Stimulated activated CD4-positive, alpha-beta T cell treated with anti-CD3 and anti-CD28 coated beads, Interleukin-1b, Interleukin-23, amount 100 ng/mL, for 48 hours (primary cell): ENCODE data around the gene PCDHGB6.
"Not testable (repeated sequence)": the region's sequence is repeated elsewhere in the genome, so short reads cannot be mapped to it uniquely, and the experiment has no call there.

ENCODE experiments used
- DNase-seq: peaks from one replicate; pipeline ENCODE4 v3.0.0-alpha.2; 2020

Gene PCDHGB6

DNA sequence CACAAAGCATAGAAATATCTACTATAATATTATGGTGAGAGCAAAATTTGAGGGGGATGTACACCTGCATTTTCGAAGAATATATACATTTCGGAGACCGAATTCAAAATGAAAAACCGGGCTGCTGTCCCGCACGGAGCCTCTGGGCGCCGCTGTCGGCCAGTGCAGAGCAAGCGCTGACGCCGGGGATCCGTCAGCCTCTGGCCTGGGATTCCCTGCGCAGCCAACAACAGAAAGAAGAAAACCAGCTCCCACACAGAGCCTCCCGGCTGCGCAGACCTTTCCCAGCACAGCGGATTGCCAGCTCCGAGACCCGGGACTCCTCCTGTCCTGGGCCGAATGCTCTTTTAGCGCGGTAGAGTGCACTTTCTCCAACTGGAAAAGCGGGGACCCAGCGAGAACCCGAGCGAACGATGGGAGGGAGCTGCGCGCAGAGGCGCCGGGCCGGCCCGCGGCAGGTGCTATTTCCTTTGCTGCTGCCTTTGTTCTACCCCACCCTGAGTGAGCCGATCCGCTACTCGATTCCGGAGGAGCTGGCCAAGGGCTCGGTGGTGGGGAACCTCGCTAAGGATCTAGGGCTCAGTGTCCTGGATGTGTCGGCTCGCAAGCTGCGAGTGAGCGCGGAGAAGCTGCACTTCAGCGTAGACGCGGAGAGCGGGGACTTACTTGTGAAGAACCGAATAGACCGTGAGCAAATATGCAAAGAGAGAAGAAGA, at the start of gene PCDHGB6:
Gene PCDHGB6 (plus strand): TSS at position 232 of the 716 bp plus-strand sequence. CDS start 182 bp downstream, at position 414.
- DNase-seq: peak; percentile 36

DNA sequence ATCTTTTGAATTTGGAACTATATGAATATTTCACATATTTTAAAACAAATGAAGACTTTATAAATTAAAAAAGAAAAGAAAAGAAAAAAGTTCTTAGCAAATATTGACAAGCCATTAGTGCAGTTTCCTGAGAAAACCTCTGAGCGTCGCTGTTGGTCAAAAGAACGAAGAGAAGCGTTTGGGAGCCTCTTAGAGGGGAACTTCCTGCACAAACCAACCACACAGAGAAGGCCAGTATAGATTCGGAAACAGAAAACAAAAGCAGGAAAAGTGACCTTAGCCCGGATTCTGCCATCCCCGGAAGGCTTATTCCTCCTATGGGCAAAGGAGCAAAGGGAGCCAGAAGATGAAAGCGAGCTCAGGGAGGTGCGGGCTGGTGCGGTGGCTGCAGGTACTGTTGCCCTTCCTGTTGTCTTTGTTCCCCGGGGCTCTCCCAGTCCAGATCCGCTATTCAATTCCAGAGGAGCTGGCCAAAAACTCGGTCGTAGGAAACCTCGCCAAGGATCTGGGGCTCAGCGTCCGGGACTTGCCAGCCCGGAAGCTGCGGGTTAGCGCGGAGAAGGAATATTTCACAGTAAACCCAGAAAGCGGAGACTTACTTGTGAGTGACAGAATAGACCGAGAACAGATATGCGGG, 47.9 kb upstream of the PCDHGB6 start, which contains the start of gene PCDHGB2:
Gene PCDHGB2 (plus strand): TSS at position 205 of the 637 bp plus-strand sequence. CDS start 142 bp downstream, at position 347.
- no peak for DNase-seq

DNA sequence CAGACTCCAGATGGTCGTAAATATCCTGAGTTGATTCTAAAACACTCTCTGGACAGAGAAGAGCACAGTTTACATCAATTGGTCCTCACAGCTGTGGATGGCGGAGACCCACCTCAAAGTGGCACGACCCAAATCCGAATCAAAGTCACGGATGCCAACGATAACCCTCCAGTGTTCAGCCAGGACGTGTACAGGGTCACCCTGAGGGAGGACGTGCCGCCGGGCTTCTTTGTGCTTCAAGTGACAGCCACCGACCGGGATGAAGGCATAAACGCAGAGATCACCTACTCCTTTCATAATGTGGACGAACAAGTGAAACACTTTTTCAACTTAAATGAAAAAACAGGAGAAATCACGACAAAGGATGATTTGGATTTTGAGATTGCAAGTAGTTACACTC, 47.1 kb upstream of the PCDHGB6 start:
- DNase-seq: no peak

DNA sequence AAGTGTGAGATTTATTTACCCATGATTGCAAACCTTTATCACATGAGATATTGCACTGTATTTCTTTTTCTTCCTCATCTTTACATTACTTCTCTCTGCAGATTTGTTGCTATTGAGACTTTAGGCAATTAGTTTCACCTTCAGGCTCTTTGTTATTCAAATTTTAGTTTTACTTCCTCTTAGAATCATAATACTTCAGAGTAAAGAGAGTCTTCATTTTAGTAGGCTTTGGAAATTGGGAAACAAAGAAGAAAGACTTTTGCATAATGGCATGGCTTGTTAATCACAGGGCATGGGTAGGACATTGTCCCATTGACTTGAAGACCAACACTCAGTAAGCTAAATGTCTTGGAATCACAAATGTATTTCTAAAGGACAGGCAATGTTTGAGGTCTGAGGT, 45.1 kb upstream of the PCDHGB6 start:
- no peak for DNase-seq

DNA sequence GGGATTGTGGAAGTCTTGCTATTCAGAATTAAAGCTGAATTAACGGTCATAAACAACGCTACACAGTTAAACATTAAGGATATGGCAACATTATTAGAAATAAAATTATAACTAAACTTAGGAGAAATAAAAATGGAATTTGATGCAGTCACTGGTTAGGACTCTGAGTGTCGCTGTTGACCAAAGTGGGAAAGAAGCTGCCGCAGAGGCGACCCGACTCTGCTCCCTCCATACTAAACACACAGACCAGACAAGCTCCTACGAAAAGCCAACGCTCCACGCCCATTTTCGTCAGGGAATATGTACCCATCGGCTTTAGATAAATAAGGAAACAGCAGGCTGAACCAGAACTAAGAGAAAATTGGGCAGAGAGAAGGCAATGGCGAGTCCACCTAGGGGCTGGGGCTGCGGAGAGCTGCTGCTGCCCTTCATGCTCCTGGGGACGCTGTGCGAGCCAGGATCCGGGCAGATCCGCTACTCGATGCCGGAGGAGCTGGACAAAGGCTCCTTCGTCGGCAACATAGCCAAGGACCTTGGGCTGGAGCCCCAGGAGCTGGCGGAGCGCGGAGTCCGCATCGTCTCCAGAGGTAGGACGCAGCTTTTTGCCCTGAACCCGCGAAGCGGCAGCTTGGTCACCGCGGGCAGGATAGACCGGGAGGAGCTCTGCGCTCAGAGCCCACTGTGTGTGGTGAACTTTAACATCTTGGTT, 43.7 kb upstream of the PCDHGB6 start, which contains the start of gene PCDHGA5:
Gene PCDHGA5 (plus strand): TSS at position 211 of the 709 bp plus-strand sequence. CDS start 169 bp downstream, at position 380.
- DNase-seq: no peak

DNA sequence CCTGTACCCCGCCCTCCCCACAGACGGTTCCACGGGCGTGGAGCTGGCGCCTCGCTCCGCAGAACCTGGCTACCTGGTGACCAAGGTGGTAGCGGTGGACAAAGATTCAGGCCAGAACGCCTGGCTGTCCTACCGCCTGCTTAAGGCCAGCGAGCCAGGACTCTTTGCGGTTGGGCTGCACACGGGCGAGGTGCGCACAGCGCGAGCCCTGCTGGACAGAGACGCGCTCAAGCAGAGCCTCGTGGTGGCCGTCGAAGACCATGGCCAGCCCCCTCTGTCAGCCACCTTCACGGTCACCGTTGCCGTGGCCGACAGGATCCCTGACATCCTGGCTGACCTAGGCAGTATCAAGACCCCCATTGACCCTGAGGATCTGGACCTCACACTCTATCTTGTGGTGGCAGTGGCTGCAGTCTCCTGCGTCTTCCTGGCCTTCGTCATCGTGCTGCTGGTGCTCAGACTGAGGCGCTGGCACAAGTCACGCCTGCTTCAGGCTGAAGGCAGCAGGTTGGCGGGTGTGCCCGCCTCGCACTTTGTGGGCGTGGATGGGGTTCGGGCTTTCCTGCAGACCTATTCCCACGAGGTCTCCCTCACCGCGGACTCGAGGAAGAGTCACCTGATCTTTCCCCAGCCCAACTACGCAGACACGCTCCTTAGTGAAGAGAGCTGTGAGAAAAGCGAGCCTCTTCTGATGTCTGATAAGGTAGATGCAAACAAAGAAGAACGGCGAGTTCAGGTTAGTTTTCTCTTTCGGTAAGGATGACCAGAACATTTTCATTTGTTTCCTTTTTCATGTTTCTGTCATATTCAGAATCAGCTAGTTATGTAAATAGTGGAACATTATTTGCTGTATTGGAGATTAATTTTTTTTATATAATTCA, 41.6 kb upstream of the PCDHGB6 start:
- DNase-seq: no peak

DNA sequence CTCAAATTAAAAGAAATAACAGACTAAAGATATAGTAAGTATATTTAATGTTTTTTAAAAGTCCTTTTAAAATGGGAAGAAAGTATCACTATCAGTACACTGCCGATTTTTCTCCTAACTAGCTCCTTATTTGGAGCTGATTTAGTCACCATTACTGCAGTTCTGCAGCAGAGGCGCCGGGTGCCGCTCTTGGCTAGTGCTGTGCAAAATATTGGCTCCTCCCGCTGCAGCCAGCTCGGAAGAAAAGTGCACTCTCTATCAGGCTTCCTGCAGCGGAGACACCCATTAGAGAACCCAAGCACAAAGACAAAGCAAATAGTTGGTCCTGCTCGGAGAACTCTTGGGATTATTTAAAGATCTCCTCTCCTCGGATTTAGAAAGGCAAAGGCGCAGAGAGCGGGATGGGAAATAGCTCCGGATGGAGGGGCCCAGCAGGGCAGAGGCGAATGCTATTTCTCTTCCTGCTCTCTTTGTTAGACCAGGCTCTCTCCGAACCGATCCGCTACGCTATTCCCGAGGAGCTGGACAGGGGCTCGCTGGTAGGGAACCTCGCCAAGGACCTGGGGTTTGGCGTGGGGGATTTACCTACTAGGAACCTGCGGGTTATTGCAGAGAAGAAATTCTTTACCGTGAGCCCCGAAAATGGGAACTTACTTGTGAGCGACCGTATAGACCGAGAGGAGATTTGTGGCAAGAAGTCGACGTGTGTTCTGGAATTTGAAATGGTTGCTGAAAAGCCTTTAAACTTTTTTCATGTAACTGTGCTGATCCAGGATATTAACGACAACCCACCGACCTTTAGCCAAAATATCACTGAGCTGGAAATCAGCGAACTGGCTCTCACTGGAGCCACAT, 37.6 kb upstream of the PCDHGB6 start, which contains the start of gene PCDHGB3:
Gene PCDHGB3 (plus strand): TSS at position 249 of the 855 bp plus-strand sequence. CDS start 153 bp downstream, at position 402.
- DNase-seq: peak; percentile 25

DNA sequence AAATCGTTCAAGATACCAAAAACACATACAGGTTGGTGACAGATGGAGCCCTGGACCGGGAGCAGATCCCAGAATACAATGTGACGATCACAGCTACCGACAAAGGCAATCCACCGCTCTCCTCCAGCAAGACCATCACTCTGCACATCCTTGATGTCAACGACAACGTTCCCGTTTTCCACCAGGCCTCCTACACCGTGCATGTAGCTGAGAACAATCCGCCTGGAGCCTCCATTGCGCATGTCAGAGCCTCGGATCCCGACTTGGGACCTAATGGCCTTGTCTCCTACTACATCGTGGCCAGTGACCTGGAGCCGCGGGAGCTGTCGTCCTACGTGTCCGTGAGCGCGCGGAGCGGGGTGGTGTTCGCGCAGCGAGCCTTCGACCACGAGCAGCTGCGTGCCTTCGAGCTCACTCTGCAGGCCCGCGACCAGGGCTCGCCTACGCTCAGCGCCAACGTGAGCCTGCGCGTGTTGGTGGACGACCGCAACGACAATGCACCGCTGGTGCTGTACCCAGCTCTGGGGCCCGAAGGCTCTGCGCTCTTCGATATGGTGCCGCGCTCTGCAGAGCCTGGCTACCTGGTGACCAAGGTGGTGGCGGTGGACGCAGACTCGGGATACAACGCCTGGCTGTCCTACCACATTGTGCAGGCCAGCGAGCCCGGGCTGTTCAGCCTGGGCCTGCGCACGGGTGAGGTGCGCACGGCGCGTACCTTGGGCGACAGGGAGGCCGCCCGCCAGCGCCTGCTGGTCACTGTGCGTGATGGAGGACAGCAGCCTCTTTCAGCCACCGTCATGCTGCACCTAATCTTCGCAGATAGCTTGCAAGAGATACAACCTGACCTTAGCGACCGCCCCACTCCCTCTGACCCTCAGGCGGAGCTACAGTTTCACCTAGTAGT, 36.0 kb upstream of the PCDHGB6 start:
- DNase-seq: no peak

DNA sequence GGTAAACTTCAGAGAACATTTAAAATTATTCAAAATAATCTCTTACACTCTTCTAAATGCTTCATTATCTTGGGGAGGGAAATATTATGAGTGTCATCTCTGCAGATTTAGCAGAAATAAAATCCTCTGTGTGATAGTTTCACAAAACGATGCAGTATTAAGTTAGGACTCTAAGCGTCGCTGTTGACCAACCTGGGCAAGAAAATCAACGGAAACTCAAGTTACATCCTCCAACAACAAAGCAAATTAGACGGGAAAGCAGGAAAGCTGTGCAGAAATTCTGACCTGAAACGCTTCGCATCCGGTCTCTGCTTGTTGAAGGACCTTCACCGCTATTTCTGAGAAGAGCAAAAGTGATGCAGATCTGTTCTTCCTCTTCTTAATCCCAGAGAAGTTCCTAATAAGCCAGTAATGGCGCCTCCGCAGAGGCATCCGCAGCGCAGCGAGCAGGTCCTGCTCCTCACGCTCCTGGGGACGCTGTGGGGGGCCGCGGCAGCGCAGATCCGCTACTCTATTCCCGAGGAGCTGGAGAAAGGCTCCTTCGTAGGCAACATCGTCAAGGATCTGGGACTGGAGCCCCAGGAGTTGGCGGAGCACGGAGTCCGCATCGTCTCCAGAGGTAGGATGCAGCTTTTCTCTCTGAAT, 34.0 kb upstream of the PCDHGB6 start, which contains the start of gene PCDHGA6:
Gene PCDHGA6 (plus strand): TSS at position 219 of the 645 bp plus-strand sequence. CDS start 193 bp downstream, at position 412.
- no peak for DNase-seq

DNA sequence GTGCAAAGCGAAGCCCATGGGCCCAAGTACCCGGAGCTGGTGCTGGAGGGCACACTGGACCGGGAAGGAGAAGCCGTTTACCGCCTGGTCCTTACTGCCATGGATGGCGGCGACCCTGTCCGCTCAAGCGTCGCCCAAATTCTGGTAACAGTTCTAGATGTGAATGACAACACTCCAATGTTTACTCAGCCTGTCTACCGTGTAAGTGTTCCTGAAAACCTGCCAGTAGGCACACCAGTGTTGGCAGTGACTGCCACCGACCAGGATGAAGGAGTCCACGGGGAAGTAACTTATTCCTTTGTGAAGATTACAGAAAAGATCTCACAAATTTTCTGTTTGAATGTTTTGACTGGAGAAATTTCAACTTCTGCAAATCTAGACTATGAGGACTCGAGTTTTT, 33.2 kb upstream of the PCDHGB6 start:
- DNase-seq: no peak

DNA sequence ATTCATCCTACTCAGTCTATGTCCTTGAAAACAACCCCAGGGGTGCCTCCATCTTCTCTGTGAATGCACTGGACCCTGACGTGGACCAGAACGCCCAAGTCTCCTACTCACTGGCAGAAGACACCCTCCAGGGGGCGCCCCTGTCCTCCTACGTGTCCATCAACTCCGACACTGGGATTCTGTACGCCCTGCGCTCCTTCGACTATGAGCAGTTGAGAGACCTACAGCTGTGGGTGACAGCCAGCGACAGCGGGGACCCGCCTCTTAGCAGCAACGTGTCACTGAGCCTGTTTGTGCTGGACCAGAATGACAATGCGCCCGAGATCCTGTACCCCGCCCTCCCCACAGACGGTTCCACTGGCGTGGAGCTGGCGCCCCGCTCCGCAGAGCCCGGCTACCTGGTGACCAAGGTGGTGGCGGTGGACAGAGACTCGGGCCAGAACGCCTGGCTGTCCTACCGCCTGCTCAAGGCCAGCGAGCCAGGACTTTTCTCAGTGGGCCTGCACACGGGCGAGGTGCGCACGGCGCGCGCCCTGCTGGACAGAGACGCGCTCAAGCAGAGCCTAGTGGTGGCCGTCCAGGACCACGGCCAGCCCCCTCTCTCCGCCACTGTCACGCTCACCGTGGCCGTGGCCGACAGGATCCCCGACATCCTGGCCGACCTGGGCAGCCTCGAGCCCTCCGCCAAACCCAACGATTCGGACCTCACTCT, 32.2 kb upstream of the PCDHGB6 start:
- DNase-seq: not testable (repeated sequence)

DNA sequence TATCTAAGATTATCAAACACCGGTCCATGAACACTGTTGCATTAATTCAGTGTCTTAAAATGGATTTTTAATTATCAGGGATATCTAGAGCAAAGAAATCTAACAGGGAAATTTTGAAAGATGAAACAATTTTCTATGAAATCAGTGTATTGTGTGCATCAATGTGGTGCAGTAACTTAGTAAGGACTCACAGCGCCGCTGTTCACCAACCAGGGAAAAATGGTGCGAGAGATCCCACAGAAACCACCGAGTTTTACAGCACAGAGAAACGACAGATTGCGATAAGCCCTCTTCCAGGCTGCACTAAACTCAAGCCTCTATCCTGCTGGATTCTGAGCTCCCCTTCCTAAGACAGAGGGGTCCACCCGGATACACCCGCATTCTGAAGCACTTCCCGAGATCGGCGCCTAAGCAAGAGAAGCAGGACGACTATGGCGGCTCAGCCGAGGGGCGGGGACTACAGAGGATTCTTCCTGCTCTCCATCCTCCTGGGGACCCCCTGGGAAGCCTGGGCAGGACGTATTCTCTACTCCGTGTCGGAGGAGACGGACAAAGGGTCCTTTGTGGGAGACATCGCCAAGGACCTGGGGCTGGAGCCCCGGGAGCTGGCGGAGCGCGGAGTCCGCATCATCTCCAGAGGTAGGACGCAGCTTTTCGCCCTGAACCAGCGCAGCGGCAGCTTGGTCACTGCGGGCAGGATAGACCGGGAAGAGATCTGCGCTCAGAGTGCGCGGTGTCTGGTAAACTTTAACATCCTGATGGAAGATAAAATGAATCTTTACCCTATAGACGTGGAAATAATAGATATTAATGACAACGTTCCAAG, 25.1 kb upstream of the PCDHGB6 start, which contains the start of gene PCDHGA7:
Gene PCDHGA7 (plus strand): TSS at position 274 of the 826 bp plus-strand sequence. CDS start 158 bp downstream, at position 432.
- DNase-seq: no peak

DNA sequence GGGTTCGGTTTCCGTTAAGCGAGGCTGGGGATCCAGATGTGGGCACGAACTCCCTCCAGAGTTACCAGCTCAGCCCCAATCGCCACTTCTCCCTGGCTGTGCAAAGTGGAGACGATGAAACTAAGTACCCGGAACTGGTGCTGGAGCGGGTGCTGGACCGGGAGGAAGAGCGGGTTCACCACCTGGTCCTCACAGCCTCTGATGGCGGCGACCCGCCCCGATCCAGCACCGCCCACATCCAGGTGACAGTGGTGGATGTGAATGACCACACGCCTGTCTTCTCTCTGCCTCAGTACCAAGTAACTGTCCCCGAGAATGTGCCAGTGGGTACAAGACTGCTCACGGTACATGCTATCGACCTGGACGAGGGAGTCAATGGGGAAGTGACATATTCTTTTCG, 24.5 kb upstream of the PCDHGB6 start:
- no peak for DNase-seq

DNA sequence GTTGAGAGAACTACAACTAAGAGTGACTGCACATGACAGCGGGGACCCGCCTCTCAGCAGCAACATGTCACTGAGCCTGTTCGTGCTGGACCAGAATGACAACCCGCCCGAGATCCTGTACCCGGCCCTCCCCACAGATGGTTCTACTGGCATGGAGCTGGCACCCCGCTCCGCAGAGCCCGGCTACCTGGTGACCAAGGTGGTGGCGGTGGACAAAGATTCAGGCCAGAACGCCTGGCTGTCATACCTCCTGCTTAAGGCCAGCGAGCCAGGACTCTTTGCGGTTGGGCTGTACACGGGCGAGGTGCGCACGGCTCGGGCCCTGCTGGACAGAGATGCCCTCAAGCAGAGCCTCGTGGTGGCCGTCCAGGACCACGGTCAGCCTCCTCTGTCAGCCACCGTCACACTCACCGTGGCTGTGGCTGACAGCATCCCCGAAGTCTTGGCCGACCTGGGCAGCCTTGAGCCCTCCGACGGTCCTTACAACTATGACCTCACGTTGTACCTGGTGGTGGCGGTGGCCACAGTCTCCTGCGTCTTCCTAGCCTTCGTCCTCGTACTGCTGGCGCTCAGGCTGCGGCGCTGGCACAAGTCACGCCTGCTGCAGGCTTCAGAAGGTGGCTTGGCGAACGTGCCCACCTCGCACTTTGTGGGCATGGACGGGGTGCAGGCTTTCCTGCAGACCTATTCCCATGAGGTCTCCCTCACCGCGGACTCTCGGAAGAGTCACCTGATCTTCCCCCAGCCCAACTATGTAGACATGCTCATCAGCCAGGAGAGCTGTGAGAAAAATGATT, 23.2 kb upstream of the PCDHGB6 start:
- no peak for DNase-seq

DNA sequence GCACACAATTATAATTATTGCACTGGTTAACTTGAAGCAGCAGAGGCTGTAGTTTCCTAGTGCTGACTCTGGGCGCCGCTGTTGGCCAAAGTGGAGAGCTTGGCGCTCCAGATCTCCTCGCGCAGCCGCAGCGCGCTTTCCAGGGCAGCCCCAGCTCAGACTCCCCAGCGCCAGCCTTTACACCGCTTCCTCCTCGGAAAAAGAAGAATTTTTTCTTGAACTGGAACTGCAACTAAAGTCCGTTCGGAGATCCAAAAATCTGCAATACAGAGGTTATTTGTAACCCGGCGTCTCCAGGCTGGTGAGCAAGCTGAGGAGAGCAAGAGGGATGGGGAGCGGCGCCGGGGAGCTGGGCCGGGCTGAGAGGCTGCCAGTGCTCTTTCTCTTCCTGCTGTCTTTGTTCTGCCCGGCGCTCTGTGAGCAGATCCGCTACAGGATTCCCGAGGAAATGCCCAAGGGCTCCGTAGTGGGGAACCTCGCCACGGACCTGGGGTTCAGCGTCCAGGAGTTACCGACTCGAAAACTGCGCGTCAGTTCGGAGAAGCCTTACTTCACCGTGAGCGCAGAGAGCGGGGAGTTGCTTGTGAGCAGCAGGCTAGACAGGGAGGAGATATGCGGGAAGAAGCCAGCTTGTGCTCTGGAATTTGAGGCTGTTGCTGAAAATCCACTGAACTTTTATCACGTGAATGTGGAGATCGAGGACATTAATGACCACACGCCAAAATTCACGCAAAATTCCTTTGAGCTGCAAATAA, 20.1 kb upstream of the PCDHGB6 start, which contains the start of gene PCDHGB4:
Gene PCDHGB4 (plus strand): TSS at position 142 of the 755 bp plus-strand sequence. CDS start 187 bp downstream, at position 329.
- DNase-seq: peak; percentile 24

DNA sequence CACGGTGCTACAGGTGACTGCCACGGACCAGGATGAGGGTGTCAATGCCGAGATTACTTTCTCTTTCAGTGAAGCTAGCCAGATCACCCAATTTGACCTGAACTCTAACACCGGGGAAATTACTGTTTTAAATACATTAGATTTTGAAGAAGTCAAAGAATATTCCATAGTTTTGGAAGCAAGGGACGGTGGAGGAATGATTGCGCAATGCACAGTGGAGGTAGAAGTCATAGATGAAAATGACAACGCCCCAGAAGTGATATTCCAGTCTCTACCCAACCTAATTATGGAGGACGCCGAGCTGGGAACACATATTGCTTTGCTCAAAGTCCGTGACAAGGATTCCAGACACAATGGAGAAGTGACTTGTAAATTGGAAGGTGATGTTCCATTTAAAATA, 19.2 kb upstream of the PCDHGB6 start:
- no peak for DNase-seq
